Activated CD8-positive, alpha-beta memory T cell treated with anti-CD3 and anti-CD28 coated beads, Interleukin-2, amount 50 U/mL, for 1 hour (primary cell): ENCODE data around the gene PRSS21.

ENCODE experiments used
- DNase-seq: peaks from one replicate; pipeline ENCODE4 v3.0.0-alpha.2; 2020; ENCODE audit errors: extremely low read depth

The PRSS21 gene

DNA sequence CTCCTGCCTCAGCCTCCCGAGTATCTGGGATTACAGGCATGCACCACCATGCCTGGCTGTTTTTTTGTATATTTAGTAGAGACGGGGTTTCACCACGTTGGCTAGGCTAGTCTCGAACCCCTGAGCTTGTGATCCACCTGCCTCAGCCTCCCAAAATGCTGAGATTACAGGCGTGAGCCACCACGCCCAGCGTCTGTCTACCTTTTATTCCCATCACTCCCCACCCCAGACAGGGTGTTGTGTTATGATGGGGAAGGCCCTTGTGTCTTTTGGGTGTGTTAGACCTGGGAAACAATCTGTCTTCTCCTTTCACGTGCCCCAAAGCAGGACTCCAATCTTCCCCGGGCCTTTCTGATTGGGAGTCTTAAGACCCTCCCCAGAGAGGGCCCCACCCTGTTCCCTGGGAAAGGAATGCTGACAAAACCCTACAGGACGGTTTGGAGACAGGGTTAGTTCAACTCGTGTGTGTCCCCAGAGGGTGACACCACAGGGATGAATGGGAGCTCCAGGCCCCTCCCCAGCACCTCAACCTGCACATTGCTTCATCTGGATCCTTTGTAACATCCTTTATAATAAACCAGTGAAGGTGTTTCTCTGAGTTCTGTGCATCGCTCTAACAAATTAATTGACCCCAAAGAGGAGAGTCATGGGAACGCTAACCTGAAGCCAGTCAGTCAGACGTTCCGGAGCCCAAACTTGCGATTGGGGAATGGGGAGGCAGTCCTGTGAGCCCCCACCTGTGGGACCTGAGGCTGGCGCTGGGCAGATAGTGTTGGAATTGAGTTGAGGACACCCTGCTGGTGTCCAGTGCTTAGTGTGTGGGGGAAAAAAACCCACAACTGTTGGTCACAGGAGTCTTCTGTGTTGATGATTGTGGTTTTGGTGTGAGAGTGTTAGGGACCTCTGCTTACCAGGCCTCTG, 36.8 kb upstream of the PRSS21 start:
- no peak for DNase-seq

DNA sequence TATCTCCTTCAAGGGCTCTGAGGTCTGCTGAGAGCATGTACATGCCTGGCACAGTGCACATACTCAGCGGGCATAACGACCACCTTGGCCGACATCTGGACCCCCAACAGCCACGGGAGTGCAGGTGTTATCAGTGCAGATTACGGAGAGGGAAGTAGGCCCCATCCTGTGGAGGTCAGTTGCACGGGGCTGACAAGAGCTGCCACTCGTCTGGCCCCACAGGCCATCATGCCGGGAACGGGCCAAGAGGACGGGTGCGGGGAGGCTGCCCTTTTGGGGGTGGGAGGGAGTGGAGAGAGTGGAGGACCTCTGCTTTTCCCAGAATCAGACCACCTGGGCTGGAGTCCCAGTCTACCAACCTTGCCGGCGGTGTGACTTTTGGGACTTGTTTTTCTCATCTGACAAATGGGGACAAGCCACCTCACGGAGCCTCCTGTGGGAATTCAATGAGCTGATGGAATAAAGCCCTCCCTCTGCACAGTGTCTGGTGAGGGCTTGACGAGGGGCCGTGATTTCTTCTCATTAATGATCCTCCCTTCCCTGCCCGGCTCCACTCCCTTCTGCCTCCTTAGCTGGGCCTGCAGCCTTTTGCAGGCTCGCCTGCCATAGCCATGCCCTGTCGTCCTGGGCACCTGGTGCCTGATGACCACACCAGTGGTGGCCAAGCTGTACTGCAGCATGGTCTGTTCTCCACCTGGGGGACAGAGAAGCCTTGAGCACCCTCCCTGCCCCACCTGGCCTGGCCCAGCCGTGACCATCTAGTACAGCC, 34.3 kb upstream of the PRSS21 start:
- no peak for DNase-seq

DNA sequence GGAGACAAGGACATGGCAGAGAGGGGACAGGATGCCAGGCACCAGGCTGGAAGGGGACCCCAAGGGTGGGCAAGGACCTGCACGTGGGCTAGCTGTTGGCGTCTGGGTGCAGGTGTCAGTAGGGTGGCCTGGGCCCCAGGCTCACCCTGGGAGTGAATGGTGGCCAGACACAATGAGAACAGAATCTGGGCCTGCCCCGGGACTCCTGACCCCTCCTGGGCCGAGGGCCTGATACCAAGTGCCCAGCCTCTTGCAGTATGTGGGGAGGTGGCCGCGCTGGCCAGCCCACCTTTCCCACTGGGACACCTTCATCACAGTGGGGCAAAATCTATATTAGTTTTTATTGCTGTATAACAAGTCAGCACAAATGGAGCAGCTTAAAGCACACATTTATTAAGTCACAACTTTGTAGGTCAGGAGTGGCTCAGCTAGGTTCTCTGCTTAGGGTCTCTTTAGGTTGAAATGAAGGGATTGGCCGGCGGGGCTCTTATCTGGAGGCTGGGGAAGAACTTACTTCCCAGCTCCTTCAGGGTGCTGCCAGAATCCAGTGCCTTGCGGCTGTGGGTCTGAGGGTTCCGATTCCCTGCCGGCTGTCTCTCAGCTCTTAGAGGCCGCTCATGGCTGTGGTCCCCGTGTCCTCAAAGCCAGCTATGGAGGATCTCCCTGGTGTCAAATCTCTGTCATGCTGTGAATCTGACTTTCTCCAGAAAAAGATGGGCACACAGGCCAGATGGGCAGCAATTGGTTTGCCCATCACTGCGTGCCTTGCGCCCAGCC, 33.3 kb upstream of the PRSS21 start:
- DNase-seq: no peak

DNA sequence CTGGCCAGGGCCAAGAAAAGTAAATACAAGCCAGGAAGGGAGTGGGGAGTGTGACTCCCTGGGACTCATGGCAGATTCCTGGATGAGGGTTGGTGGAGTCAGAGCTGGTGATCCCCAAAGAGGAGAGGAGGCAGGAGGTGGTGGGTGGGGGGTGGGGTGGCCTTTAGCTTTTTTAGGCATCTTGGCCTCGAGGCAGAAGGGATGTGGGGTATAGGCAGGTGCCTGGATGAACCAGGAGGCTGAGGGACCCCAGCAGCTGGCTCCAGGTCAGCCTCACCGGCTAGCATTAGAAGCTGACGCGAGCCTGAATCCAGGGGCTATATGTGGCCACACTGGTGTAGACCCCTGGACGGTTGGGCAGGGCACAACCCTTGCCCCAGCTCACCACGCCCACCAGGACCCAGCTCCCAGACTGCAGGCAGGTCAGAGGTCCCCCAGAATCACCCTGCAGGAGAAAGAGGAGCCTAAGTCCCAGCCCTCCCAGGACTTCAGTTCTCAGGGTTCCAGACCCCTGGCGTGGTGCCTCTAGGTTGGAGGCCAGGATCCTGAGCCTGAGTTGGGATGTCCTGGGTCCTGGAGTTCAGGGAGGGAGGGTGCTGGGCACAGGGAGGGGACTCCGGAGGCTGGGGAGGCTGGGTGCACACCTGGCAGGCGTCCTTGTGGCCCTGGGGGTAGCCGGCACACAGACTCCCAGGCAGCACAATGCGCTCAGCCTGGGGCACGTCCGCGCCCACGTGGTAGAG, 32.5 kb upstream of the PRSS21 start:
- no peak for DNase-seq

DNA sequence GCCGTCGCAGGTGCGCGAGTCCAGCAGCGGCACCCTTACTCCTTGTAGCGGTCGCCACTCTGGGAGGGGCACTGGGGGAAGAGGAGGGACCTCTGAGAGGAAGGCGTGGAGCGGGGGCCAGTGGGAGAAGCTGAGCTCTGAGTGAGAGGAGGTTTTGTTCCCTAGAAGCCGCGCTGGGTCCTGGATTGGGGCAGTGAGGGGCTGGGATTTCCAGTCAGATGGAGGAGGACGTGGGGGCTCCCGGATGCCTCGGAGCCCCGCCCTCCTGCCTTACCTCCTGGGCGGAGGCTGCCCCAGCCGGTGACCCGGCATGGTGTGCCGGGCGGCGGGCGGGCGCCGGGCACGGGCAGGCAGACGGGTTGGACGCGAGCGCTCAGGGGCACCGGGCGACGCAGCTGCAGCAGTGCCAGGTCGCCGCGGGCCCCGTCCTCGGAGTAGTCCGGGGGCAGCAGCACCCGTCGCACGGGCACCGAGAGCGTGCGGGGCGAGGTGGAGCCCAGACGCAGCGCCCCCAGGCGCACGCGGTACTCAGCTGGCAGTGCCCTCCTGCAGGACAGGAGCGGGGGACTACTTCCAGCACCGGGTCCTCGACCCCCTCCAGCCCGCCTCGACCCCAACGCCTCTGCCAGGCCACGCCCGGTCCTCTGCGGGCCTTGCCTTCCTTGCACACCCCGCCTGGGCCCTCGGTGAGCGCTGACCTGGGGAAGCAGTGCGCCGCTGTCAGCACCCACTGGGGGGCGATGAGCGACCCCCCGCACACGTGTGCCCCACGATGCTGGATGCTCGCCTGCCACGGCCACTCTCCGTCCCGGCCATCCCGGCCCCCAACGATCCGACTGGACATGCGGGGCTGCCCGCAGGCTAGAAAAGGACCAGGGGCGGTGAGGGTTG, 31.7 kb upstream of the PRSS21 start:
- no peak for DNase-seq

DNA sequence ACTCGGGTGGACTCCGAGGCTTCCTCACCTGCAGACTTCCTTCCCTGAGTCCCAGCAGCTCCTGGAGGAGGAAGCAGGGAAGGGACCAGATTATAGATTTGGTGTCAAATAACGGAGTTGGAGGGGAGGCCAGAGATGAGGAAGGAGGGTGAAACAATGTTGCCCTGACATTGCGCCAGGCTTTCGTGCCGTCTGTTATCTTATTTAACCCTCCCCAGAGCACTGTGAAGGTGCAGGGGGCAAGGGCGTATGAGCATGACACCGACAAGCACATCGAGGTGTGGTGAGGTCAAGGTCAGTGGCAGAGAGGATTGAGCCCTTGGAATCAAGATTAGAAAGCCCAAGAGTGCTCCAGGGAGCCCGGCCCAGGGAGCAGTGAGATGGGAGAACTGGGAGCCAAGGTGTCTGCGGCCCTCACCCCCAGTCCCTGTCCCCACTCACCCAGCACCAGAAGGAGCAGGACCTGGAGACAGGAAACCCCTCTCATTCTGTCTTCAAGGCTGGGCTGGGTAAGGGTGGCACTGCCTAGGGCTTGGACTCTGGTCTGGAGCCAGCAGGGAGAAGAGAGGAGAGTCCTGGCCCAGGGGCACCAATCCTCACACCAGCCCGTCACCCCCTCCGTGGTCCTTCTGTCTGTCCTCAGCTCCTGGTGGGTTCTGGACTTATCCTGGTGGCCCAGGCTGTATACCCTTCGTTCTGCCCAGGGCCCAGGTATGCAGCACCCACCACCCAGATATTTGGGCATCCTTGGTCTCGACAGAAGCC, 30.8 kb upstream of the PRSS21 start:
- DNase-seq: no peak

DNA sequence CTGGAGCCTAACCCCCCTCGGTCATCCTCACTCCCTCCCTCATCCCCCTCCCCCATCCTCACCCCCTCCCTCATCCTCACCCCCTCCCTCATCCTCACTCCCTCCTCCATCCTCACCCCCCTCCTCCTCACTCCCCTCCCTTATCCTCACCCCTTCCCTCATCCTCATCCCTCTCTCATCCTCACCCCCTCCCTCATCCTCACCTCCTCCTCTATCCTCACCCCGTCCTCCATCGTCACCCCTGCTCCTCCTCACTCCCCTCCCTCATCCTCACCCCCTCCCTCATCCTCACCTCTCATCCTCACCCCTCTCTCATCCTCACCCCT, 30.2 kb upstream of the PRSS21 start:
- DNase-seq: no peak

DNA sequence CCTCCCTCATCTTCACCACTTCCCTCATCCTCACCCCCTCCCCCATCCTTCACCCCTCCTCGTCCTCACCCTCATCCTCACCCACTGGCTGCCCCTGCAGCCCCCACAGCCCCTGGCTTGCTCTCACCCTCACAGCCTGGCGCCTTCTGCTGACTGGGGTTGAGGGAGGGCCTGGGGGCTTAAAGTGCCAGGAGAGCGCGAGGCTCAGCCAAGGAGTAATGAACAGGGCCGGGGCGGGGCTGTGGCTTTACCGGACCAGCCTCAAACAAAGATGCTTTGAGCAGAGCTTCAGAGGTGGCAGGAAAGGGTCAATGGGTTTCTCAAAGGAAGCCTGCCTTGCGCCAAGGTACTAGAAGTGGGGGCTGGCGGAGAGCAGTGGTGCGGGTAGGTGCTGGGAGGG, 29.6 kb upstream of the PRSS21 start, which contains the start of gene PRSS33:
TSS of gene PRSS33 (minus strand) at position 155 of the 400 bp plus-strand sequence. CDS start 1,013 bp downstream, outside the sequence.
- no peak for DNase-seq

DNA sequence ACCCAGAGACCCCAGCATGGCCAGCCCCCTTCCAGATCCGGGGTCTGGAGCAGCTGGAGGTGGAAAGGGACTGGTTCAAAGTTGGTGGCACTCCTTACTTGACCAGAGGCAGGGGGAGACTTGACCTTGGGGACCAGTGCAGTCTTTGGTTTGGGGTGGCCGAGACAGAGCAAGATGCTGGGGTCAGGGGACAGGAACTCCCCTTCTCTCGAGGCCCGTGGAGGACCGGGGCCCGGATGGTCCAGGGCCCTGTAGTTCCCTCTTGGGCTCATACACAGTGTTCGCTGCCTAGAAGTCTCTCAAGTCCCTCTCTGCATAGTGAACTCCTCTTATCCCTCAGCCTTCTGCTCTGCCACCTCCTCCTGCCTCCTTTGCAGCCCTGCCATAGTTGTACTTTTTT, 29.1 kb upstream of the PRSS21 start:
- DNase-seq: no peak

DNA sequence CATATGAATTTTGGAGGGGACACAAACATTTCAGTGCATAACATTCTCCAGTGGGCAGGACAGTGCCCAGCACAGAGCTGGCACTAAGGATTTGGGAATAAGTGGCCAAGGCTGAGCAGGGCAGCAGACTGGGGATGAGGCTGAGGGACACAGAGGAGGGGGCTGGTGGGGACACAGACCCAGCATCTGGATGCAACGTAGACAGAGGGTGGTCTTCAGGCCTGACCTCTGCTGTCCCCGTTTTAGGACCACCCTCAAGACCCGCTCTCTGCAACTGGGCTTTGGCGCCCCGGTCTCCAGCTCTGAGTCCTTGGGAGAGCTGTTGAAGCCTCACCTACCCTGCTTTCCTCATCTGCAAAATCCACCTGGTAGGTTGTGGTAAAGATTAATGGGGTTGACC, 26.4 kb upstream of the PRSS21 start:
- DNase-seq: no peak

DNA sequence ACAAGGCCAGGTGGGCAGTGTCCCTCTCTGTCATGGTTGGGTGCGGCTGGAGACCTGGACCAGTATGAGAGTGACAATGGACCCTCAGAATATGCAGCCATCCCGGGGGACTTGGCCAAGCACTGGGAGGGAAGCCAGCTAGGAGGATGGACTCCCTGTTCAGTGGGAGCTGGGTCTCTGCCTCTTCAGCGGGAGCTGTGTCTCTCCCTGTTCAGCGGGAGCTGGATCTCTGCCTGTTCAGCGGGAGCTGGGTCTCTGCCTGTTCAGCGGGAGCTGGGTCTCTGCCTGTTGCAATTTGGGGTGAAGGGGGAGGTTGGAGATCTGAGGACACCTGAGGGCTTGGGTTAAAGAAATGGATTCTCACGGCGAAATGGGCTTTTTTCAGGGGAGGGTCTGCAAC, 25.9 kb upstream of the PRSS21 start:
- no peak for DNase-seq

DNA sequence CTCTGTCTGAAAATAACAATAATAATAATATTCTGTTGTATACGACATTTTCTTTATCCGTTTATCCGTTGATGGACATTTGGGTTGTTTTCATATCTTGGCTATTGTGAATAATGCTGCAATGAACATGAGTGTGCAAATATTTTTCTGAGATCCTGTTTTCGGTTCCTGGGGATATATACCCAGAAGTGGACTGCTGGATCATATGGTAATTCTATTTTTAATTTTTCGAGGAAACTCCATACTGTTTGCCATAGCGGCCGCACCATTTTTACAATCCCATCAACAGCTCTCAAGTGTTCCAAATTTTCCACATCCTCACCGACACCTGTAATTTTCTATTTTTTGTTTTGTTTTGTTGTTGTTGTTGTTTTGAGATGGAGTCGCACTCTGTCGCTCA, 24.1 kb upstream of the PRSS21 start:
- no peak for DNase-seq

DNA sequence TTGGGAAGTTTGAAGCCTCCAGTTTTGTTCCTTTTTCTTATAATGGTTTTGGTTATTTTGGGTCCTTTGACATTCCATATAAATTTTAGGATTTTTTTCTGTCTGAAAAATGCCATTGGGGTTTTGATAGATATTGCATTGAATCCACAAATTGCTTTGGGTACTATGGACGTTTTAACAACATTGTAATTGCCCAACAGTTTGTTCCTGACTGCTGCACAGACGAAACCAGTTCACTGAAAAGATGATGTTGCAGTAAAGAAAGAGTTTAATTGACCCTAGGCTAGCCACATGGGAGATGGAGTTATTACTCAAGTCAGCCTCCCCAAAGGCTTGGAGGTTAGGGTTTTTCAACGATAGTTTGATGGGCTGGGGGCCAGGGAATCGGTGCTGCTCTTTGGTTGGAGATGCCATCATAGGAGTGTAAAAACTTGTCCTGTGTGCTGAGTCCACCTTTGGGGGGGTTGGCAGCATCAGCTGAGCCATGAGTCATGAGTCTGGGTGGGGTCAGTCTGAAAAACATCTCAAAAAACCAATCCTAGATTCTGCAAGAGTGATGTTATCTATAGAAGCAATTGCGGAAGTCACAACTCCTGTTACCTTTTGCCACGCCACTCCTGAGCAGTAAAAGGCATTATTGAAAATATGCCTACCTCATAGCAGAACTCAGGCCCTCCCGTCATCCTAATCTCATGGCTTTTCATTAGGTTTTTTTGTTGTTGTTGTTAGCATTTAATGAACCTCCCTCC, 21.5 kb upstream of the PRSS21 start:
- no peak for DNase-seq

DNA sequence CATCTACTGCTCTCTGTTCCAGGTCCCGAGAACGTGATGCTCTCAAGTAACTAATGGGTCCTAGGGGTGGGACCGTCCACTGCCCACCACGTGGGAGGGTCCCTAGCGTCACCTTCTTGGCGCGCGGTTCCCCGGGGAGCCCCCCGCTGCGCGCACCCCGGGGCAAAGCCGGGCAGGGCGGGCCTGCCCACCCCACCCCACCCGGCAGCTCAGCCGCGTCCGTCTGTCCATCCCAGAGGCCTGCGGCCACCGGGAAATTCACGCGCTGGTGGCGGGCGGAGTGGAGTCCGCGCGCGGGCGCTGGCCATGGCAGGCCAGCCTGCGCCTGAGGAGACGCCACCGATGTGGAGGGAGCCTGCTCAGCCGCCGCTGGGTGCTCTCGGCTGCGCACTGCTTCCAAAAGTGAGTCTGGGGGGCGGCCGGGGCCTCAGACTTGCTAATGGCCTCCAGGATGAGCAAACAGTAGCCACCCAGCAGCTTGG, 18.3 kb upstream of the PRSS21 start:
- no peak for DNase-seq

DNA sequence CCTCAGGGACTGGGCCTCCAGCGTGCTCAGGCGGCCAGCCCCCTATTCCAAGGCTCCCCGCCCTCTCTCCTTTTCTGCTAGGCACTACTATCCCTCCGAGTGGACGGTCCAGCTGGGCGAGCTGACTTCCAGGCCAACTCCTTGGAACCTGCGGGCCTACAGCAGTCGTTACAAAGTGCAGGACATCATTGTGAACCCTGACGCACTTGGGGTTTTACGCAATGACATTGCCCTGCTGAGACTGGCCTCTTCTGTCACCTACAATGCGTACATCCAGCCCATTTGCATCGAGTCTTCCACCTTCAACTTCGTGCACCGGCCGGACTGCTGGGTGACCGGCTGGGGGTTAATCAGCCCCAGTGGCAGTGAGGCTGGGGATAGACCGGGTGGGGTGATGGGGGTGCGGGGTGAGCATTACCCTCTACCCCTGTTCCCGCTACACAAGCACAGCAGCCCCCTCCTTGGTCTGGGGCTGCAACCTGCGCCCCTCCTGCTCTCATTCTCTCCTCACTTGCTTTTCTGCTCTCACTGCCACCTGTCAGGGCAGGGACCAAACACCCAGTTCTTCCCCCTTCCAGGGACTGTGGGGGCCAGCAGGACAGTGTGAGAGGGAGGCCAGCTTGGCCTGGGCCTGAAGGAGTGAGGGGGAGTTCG, 17.7 kb upstream of the PRSS21 start:
- no peak for DNase-seq

DNA sequence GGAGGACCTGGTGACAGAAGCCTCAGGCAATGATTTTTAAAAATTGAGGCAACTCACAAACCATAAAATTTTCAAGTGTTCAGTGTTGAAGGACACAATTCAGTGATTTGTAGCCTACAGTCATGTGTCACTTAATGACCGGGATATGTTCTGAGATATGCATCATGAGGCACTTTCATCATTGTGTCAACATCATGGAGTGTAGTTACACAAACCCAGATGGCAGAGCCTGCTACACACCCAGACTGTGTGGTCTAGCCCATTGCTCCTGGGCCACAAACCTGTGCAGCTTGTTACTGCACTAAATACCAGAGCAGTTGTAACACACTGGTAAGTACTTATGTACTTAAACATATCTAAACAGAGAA, 17.2 kb upstream of the PRSS21 start:
- no peak for DNase-seq

DNA sequence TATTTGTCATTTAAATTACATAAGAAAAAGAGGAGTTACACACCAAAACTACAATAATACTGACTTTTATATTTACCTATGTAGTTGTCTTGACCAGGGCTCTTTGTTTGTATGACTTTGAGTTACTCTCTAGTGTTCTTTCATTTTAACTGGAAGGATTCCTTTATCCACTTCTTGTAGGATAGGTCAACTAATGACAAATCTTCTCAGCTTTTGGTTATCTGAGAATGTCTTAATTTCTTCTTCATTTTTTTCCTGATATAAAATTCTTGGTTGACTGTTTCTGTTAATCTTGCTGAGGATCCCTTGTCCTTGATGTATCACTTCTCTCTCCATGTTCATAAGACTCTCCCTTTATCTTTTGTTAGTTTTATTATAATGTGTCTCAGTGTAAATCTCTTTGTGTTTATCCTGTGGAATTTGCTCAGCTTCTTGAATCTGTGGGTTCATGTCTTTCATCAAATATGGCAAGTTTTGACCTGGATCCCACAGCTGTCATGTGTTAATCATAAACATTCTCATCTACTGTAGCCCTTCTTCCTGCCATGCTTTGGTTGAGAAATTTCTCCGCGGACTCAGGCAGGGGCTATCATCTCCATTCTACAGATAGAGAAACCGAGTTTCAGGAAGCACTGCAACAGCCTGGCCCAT, 13.4 kb upstream of the PRSS21 start:
- DNase-seq: no peak

DNA sequence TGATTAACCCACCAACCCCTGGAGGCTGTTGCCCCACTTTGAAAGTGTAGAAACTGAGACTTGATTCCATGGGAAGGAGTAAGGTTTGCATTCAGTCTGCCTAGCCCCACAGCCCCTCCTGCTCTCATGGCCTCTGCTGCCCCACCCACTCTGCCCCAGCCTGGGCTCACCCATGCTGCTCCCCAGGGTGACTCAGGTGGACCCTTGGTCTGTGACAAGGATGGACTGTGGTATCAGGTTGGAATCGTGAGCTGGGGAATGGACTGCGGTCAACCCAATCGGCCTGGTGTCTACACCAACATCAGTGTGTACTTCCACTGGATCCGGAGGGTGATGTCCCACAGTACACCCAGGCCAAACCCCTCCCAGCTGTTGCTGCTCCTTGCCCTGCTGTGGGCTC, 12.3 kb upstream of the PRSS21 start:
- DNase-seq: no peak
